Endothelial cell of umbilical vein (primary cell): Measurements from ENCODE around the gene MARCKSL1. TPM values are rescaled to one million over a fixed set of nuclear protein-coding genes. Genes with fewer than 3 reads are reported as not detected.

ENCODE experiments used
- BruUV-seq: library from RNA; stranded (reverse); fragments of 400-500 nt; replicated peaks from 2 replicates; lab custom pipeline; 2021; lab: Mats Ljungman, UMichigan
- CTCF ChIA-PET: fragments of 300-600, 350-600 bp; sonication (Branson Sonifier 250); formaldehyde crosslinking; loops from one replicate; lab custom pipeline; 2021; ENCODE audit warnings: antibody characterized with exemption, inconsistent platforms; lab: Charles Lee
- POLR2A ChIA-PET: fragments of 300-600, 350-600 bp; sonication (Branson Sonifier 250); formaldehyde crosslinking; loops from one replicate; lab custom pipeline; 2021; ENCODE audit warnings: antibody characterized with exemption, inconsistent platforms; lab: Charles Lee
- DNase-seq: peaks from one replicate; pipeline ENCODE4 v3.0.0-alpha.2; 2011; ENCODE audit warnings: low read depth, low spot score
- FAIRE-seq: peaks from 2 replicates; lab custom pipeline; 2011; peaks lifted over from hg19 to GRCh38; lab: Jason Lieb, UNC
- H2AFZ ChIP-seq: 2 replicates; pipeline ENCODE4 v1.6.0; 2012; ENCODE audit warnings: low read depth, low read length, control low read depth, inconsistent platforms
- H3K27ac ChIP-seq: 2 replicates; pipeline ENCODE4 v1.5.1; 2011; ENCODE audit warnings: low read depth, mild to moderate bottlenecking, control low read depth, low read length, moderate library complexity; ENCODE audit not compliant: insufficient read depth
- H3K27me3 ChIP-seq, 2 experiments: 2 replicates each; pipeline versions ENCODE4 v1.6.0 to v1.6.1; 2011; ENCODE audit warnings: low read length in 2 of 2, mixed read lengths in 1 of 2; ENCODE audit not compliant: control insufficient read depth in 2 of 2, insufficient read depth in 2 of 2
- H3K36me3 ChIP-seq, 2 experiments: 2 replicates in 1 of 2; 3 replicates in 1 of 2; pipeline ENCODE4 v1.5.1; 2011; ENCODE audit warnings: low read length in 2 of 2, mild to moderate bottlenecking in 1 of 2, moderate library complexity in 1 of 2; ENCODE audit not compliant: control insufficient read depth in 2 of 2, insufficient read depth in 2 of 2; ENCODE audit errors: extremely low read depth in 1 of 2
- H3K4me1 ChIP-seq: 3 replicates; pipeline ENCODE4 v1.5.1; 2011; ENCODE audit warnings: mild to moderate bottlenecking, low read length; ENCODE audit not compliant: control insufficient read depth, insufficient read depth; ENCODE audit errors: extremely low read depth
- H3K4me2 ChIP-seq: 2 replicates; pipeline ENCODE4 v1.6.1; 2011; ENCODE audit warnings: low read length, control low read depth, mixed read lengths; ENCODE audit not compliant: insufficient read depth
- H3K4me3 ChIP-seq, 3 experiments: fragments of 200-600 bp in 1 of 3; sonication (generic), shearing (Covaris generic) in 1 of 3; replicated peaks in 1 of 3; 2 replicates each; pipeline ENCODE4 v1.5.1; 2011 to 2016; ENCODE audit warnings: control low read depth in 3 of 3, low read length in 3 of 3, mild to moderate bottlenecking in 2 of 3, inconsistent platforms in 1 of 3, low read depth in 1 of 3, moderate library complexity in 1 of 3; ENCODE audit not compliant: insufficient read depth in 1 of 3
- H3K79me2 ChIP-seq: 2 replicates; pipeline ENCODE4 v1.6.0; 2012; ENCODE audit warnings: low read length, inconsistent platforms; ENCODE audit not compliant: control insufficient read depth, insufficient read depth
- H3K9ac ChIP-seq: replicated peaks from 2 replicates; pipeline ENCODE3; 2011; ENCODE audit warnings: low read length, control low read depth; ENCODE audit not compliant: insufficient read depth; ENCODE audit errors: extremely low read depth
- H3K9me1 ChIP-seq: replicated peaks from 3 replicates; pipeline ENCODE4 v1.6.0; 2011; ENCODE audit warnings: mild to moderate bottlenecking, low read length; ENCODE audit not compliant: control insufficient read depth, insufficient read depth; ENCODE audit errors: extremely low read depth
- H3K9me3 ChIP-seq: replicated peaks from 2 replicates; pipeline ENCODE4 v1.5.1; 2012; ENCODE audit warnings: low read length, inconsistent platforms; ENCODE audit not compliant: control insufficient read depth, insufficient read depth
- H4K20me1 ChIP-seq: replicated peaks from 2 replicates; pipeline ENCODE3; 2011; ENCODE audit warnings: mild to moderate bottlenecking, low read length; ENCODE audit not compliant: control insufficient read depth, insufficient read depth; ENCODE audit errors: extremely low read depth
- EZH2 ChIP-seq: IDR thresholded peaks from 2 replicates; pipeline ENCODE4 v1.6.1; 2012; ENCODE audit warnings: borderline replicate concordance, low read depth, mild to moderate bottlenecking, moderate library complexity, low read length, inconsistent platforms; ENCODE audit not compliant: severe bottlenecking
- FOS ChIP-seq: IDR thresholded peaks from 2 replicates; pipeline ENCODE4 v1.6.1; 2011; ENCODE audit warnings: mild to moderate bottlenecking, low read length, moderate library complexity, borderline replicate concordance; ENCODE audit not compliant: insufficient read depth
- GATA2 ChIP-seq: IDR thresholded peaks from 2 replicates; pipeline ENCODE4 v1.7.0; 2011; ENCODE audit warnings: low read depth, mild to moderate bottlenecking, moderate library complexity, mixed read lengths, low read length; ENCODE audit not compliant: insufficient read length, insufficient read depth
- JUN ChIP-seq: IDR thresholded peaks from 2 replicates; pipeline ENCODE4 v1.6.1; 2011; ENCODE audit warnings: borderline replicate concordance, low read depth; ENCODE audit not compliant: insufficient read length, insufficient read depth
- POLR2A ChIP-seq: IDR thresholded peaks from 2 replicates; pipeline ENCODE4 v1.6.1; 2012; ENCODE audit warnings: low read depth, mild to moderate bottlenecking, control low read depth, low read length
- POLR2AphosphoS5 ChIP-seq: IDR thresholded peaks from 2 replicates; pipeline ENCODE4 v1.6.1; 2012; ENCODE audit warnings: low read depth, mild to moderate bottlenecking, control low read depth, low read length, moderate library complexity; ENCODE audit not compliant: insufficient read depth
- dilution Hi-C: fragments of 300-500 bp; cut with MboI; formaldehyde crosslinking; loops from one replicate; pipeline ENCODE4 v1.15.0; 2019; ENCODE audit warnings: low sequenced_read_pairs; ENCODE audit not compliant: extremely low pct_ligation_motif_present
- intact Hi-C: fragments of 100-400 bp; cut with micrococcal nuclease; formaldehyde crosslinking; loops from one replicate; pipeline ENCODE4 v1.10.0; 2022
- polyA plus RNA-seq, 4 experiments: library from polyadenylated mRNA; depleted of rRNA in 3 of 4; stranded (reverse) in 3 of 4; unstranded in 1 of 4; fragments of >200 nt; gene quantifications; 2 replicates each; pipeline versions ENCODE4 v1.2.1 to v1.2.3, GENCODE V29; 2011 to 2012; ENCODE audit warnings: missing spikeins in 1 of 4
- total RNA-seq: library from RNA; stranded (reverse); gene quantifications from 2 replicates; pipeline ENCODE4 v1.2.3, GENCODE V29; 2021
- TF ChIP-seq, protein P1 (sequence below): IDR thresholded peaks from 2 replicates; pipeline ENCODE4 v1.6.1; 2011; ENCODE audit not compliant: insufficient read depth, insufficient read length

The MARCKSL1 gene
- total and polyA plus RNA-seq, 2 donors (not counting 3 experiments of a cell fraction or from before 2014, with no cell fraction given), result 265 to 318 TPM

DNA sequence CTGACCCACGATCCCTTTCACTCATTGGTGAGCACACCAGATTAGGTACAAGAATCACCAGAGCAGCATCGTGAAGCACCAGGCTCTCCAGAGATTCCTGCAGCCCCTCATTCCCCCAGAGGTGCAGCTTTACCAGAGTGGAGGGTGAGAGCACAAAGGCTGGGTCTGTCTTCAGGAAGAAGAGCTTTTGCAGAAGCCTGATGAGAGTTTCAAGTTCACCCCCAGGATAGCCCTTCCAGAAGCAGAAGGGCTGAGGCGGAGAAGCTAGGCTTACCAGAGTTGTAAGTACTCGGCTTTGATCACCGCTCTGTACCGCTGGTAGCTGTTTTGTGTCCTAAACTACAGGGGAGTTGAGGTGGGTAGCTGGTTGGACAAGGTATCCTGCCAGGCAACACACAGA, 29.4 kb upstream of the MARCKSL1 start:
- no peak for DNase-seq
- Histone ChIP-seq H3K27me3 (no peaks in the 10 kb centered on the region), H3K4me1 (peaks cover 7% of the 10 kb centered on the region), H2AFZ (no peak overlapping the region), H3K9me1 (no peaks in the 10 kb centered on the region), H4K20me1 (no peaks in the 10 kb centered on the region), H3K4me3 (no peak overlapping the region), H3K9ac (no peak overlapping the region), H3K4me2 (no peak overlapping the region), H3K27ac (no peak overlapping the region), H3K79me2 (no peaks in the 10 kb centered on the region), H3K9me3 (no peaks in the 10 kb centered on the region), H3K36me3 (peaks cover 5 to 38% of the 10 kb centered on the region in 2 experiments)
- dilution Hi-C loops (no loop called here), intact Hi-C loops (no loop called here)
- TF ChIP-seq EZH2 (no peak), FOS (no peak), POLR2A (no peak), GATA2 (no peak), POLR2AphosphoS5 (no peak), JUN (no peak)
- TF ChIP-seq, protein P1, sequence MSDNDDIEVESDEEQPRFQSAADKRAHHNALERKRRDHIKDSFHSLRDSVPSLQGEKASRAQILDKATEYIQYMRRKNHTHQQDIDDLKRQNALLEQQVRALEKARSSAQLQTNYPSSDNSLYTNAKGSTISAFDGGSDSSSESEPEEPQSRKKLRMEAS, result no peak
- ChIA-PET CTCF (interaction anchor here (1.3 to 1.6 kb wide), 3 partner anchors 11 to 117 kb away, joined by 4 read pairs; no protein-coding TSS in a partner anchor), POLR2A (interaction anchor here (1.1 kb wide), 1 partner anchor 29 kb away, joined by 3 read pairs; the partner anchor contains the start of gene MARCKSL1)
- TSS peak; percentile 26 for BruUV-seq
- no peak for FAIRE-seq

- no peak for TF ChIP-seq POLR2AphosphoS5
- Histone ChIP-seq H4K20me1 (no peaks in the 10 kb centered on the region), H3K79me2 (no peaks in the 10 kb centered on the region), H3K4me3 (no peak overlapping the region), H3K9ac (no peak overlapping the region), H3K4me1 (peaks cover 7% of the 10 kb centered on the region), H3K36me3 (peaks cover 5 to 38% of the 10 kb centered on the region in 2 experiments), H3K4me2 (no peak overlapping the region), H2AFZ (no peak overlapping the region), H3K9me3 (no peaks in the 10 kb centered on the region), H3K27ac (no peak overlapping the region), H3K9me1 (no peaks in the 10 kb centered on the region), H3K27me3 (no peaks in the 10 kb centered on the region)
- DNase-seq (no peak), FAIRE-seq (no peak)
- intact Hi-C loops (loop anchor here (5.0 kb wide), 1 partner anchor 148 kb away; no protein-coding TSS in a partner anchor), dilution Hi-C loops (no loop called here)
- ChIA-PET POLR2A (interaction anchor here (1.1 kb wide), 1 partner anchor 29 kb away, joined by 3 read pairs; the partner anchor contains the start of gene MARCKSL1), CTCF (interaction anchor here (1.3 to 1.6 kb wide), 3 partner anchors 10 to 117 kb away, joined by 4 read pairs; no protein-coding TSS in a partner anchor)
- BruUV-seq, result no TSS peak
Measured at GRCh38 chr1:32364836-32365235, 28.8 kb upstream of the MARCKSL1 start.
